ENCODE results near the gene LRTM2.
A peak's percentile ranks its signal among the peaks of the same experiment; 100 is the strongest.

LRTM2 gene

GRCh38 chr12:1844223-1844622 lies 23.9 kb downstream of the LRTM2 start:
- DNase-seq: no peak

GRCh38 chr12:1844661-1845409 lies 24.5 kb downstream of the LRTM2 start:
- no peak for DNase-seq

- DNase-seq: no peak
Observed at GRCh38 chr12:1845427-1845826, 25.1 kb downstream of the LRTM2 start.

GRCh38 chr12:1845886-1846285 lies 25.5 kb downstream of the LRTM2 start:
- no peak for DNase-seq

- no peak for DNase-seq
Observed at GRCh38 chr12:1846421-1847405, 26.3 kb downstream of the LRTM2 start.

GRCh38 chr12:1847411-1847810 lies 27.0 kb downstream of the LRTM2 start:
- DNase-seq: no peak

GRCh38 chr12:1848146-1848545 lies 27.8 kb downstream of the LRTM2 start:
- DNase-seq: no peak

GRCh38 chr12:1848745-1849144 lies 28.4 kb downstream of the LRTM2 start:
- DNase-seq: no peak

- no peak for DNase-seq
Observed at GRCh38 chr12:1851151-1851701, 30.9 kb downstream of the LRTM2 start.

- no peak for DNase-seq
Observed at GRCh38 chr12:1852076-1852475, 31.7 kb downstream of the LRTM2 start.

GRCh38 chr12:1853716-1854115 lies 33.4 kb downstream of the LRTM2 start:
- no peak for DNase-seq

GRCh38 chr12:1855241-1855640 lies 34.9 kb downstream of the LRTM2 start:
- peak in 1 of 2 experiments; percentile 13 for DNase-seq

- no peak for DNase-seq
Observed at GRCh38 chr12:1857086-1857485, 36.7 kb downstream of the LRTM2 start.

- DNase-seq: no peak
Observed at GRCh38 chr12:1857821-1858220, 37.5 kb downstream of the LRTM2 start.

GRCh38 chr12:1858456-1858855 lies 38.1 kb downstream of the LRTM2 start:
- DNase-seq: no peak

GRCh38 chr12:1859643-1860042 lies 39.3 kb downstream of the LRTM2 start:
- DNase-seq: no peak

- DNase-seq: no peak
Observed at GRCh38 chr12:1862973-1863372, 42.6 kb downstream of the LRTM2 start.

- no peak for DNase-seq
Observed at GRCh38 chr12:1863823-1864222, 43.5 kb downstream of the LRTM2 start.

- no peak for DNase-seq
Observed at GRCh38 chr12:1864456-1864855, 44.1 kb downstream of the LRTM2 start.

- DNase-seq: no peak
Observed at GRCh38 chr12:1864867-1865266, 44.5 kb downstream of the LRTM2 start.

GRCh38 chr12:1865284-1865866 lies 45.0 kb downstream of the LRTM2 start:
- no peak for DNase-seq

GRCh38 chr12:1869145-1869544 lies 48.8 kb downstream of the LRTM2 start:
- DNase-seq: no peak

- DNase-seq: no peak
Observed at GRCh38 chr12:1870086-1870485, 49.7 kb downstream of the LRTM2 start.
